Activated CD4-positive, CD25-positive, alpha-beta regulatory T cell treated with anti-CD3 and anti-CD28 coated beads, Interleukin-2, amount 50 U/mL, for 24 hours (primary cell): ENCODE results near the gene UNC5A.

Experiments
- ATAC-seq, 2 donors: fragments of 150-1000 bp; cut with Tn5 transposase; one replicate each; pipeline ENCODE4 v1.10.0; 2021; ENCODE audit warnings: mild to moderate bottlenecking in 1 of 2, moderate library complexity in 1 of 2

Gene UNC5A

GRCh38 chr5:176881816-176882566 is 71.6 kb downstream of the UNC5A start:
- no peak for ATAC-seq

- no peak for ATAC-seq
Measured at GRCh38 chr5:176882567-176882903, 72.2 kb downstream of the UNC5A start.

- ATAC-seq = no peak
Measured at GRCh38 chr5:176883700-176884570, 73.6 kb downstream of the UNC5A start.

- ATAC-seq = no peak
Measured at GRCh38 chr5:176884571-176884890, 74.2 kb downstream of the UNC5A start.

- ATAC-seq = no peak
Measured at GRCh38 chr5:176886336-176887251, 76.2 kb downstream of the UNC5A start.

- ATAC-seq = no peak
Measured at GRCh38 chr5:176887252-176887849, 77.0 kb downstream of the UNC5A start.

- no peak for ATAC-seq
Measured at GRCh38 chr5:176888016-176888864, 77.9 kb downstream of the UNC5A start.

- ATAC-seq = no peak
Measured at GRCh38 chr5:176888865-176889165, 78.5 kb downstream of the UNC5A start.

GRCh38 chr5:176889321-176890280 is 79.2 kb downstream of the UNC5A start:
- ATAC-seq = no peak

- no peak for ATAC-seq
Measured at GRCh38 chr5:176890455-176891330, 80.3 kb downstream of the UNC5A start.

GRCh38 chr5:176891331-176891958 is 81.1 kb downstream of the UNC5A start:
- no peak for ATAC-seq

GRCh38 chr5:176892663-176893062 is 82.3 kb downstream of the UNC5A start:
- no peak for ATAC-seq

GRCh38 chr5:176894298-176894697 is 83.9 kb downstream of the UNC5A start:
- ATAC-seq = no peak

- no peak for ATAC-seq
Measured at GRCh38 chr5:176895831-176896230, 85.5 kb downstream of the UNC5A start.

GRCh38 chr5:176897263-176897662 is 86.9 kb downstream of the UNC5A start:
- no peak for ATAC-seq

- no peak for ATAC-seq
Measured at GRCh38 chr5:176899296-176899891, 89.0 kb downstream of the UNC5A start, which contains the start of gene HK3. TSS of gene HK3 (minus strand) at chr5:176899346. CDS start at chr5:176896159, 3,187 bp downstream.

- ATAC-seq = no peak
Measured at GRCh38 chr5:176899946-176900779, 89.8 kb downstream of the UNC5A start.

GRCh38 chr5:176900780-176901204 is 90.4 kb downstream of the UNC5A start:
- ATAC-seq = no peak
